ENCODE results near the gene ACSS2. TPM values are rescaled to one million over a fixed set of nuclear protein-coding genes. Genes with fewer than 3 reads are reported as not detected.

Gene ACSS2
- total and polyA plus RNA-seq, 11 donors = 72.6 to 117 (median 99.7) TPM

GRCh38 chr20:34953960-34954359 lies 77.5 kb downstream of the ACSS2 start:
- ATAC-seq = no peak
- H3K27ac ChIP-seq = peak overlapping the region in 8 of 12 donors; percentile 23 to 95 (median 78)

GRCh38 chr20:34954904-34955230 lies 78.5 kb downstream of the ACSS2 start:
- DNase-seq (peak in 3 of 5 donors; percentile 40 to 52 (median 41)), ATAC-seq (peak in 3 of 4 donors; percentile 2 to 22 (median 17))
- peaks cover 0 to 31% (median 20%) of the 10 kb centered on the region in 12 donors for H3K4me1 ChIP-seq

More at GRCh38 chr20:34953960-34954359, 77.5 kb downstream of the ACSS2 start:
- no peak for DNase-seq
- no peaks in the 10 kb centered on the region for H3K9me3 ChIP-seq
- peaks cover 0 to 31% (median 20%) of the 10 kb centered on the region in 12 donors for H3K4me1 ChIP-seq
- H3K4me3 ChIP-seq = no peak overlapping the region
- WGBS, 4 donors = 87 to 92% (median 91%) methylated on average over 7 of the region's 7 CpGs
- no peaks in the 10 kb centered on the region for H3K27me3 ChIP-seq
- TF ChIP-seq POLR2A (IDR thresholded peaks at IDR 0.05) (no peak), CTCF (IDR thresholded peaks at IDR 0.05) (no peak)
- H3K36me3 ChIP-seq = peaks cover 0 to 15% (median 0%) of the 10 kb centered on the region in 9 donors
- intact Hi-C loops (cut with DNase I) = loop anchor here in 3 of 10 donors (2.0 to 10.0 kb wide), 3 partner anchors 42 to 141 kb away; partner anchors contain the start of gene TRPC4AP (in 1 of the 3)

GRCh38 chr20:34955231-34956040 lies 79.0 kb downstream of the ACSS2 start, which contains the start of the genes GSS and MYH7B:
TSS of gene GSS (minus strand) at chr20:34955806. CDS start at chr20:34951852, 3,954 bp downstream.
TSS of gene MYH7B (plus strand) at chr20:34955868. CDS start at chr20:34978006, 22,138 bp downstream.
- ATAC-seq (peak; percentile 94 to 97 (median 96)), DNase-seq (peak; percentile 97 to 99 (median 98))
- H3K27ac ChIP-seq = peak within 1 kb of the TSS; percentile 84 to 96 (median 94)
- no peaks in the 10 kb centered on the region for H3K27me3 ChIP-seq
- WGBS, 4 donors = 0 to 1% (median 0%) methylated on average over 50 to 62 of the region's 62 CpGs
- H3K4me1 ChIP-seq = peaks cover 0 to 31% (median 20%) of the 10 kb centered on the region in 12 donors
- TF ChIP-seq CTCF (IDR thresholded peaks at IDR 0.05) (peak in 11 of 12 donors; percentile 21 to 69 (median 51)), POLR2A (IDR thresholded peaks at IDR 0.05) (peak in 1 of 2 donors; percentile 79)
- peak within 1 kb of the TSS; percentile 42 to 85 (median 70) for H3K4me3 ChIP-seq
- H3K9me3 ChIP-seq = no peaks in the 10 kb centered on the region
- peaks cover 0 to 13% (median 0%) of the 10 kb centered on the region in 9 donors for H3K36me3 ChIP-seq
- intact Hi-C loops (cut with DNase I) = loop anchor here (1.0 to 10.0 kb wide), 5 partner anchors 79 to 139 kb away; partner anchors contain the start of genes ACSS2 (in 1 of the 10) and TRPC4AP (in 1 of the 10)

More at GRCh38 chr20:34954904-34955230, 78.5 kb downstream of the ACSS2 start:
- no peaks in the 10 kb centered on the region for H3K9me3 ChIP-seq
- peaks cover 0 to 13% (median 0%) of the 10 kb centered on the region in 9 donors for H3K36me3 ChIP-seq
- TF ChIP-seq CTCF (IDR thresholded peaks at IDR 0.05) (no peak), POLR2A (IDR thresholded peaks at IDR 0.05) (no peak)
- no peaks in the 10 kb centered on the region for H3K27me3 ChIP-seq
- peak overlapping the region; percentile 42 to 85 (median 70) for H3K4me3 ChIP-seq
- WGBS, 4 donors = 5 to 8% (median 7%) methylated on average over 13 of the region's 13 CpGs
- intact Hi-C loops (cut with DNase I) = loop anchor here in 8 of 10 donors (1.0 to 10.0 kb wide), 6 partner anchors 43 to 140 kb away; partner anchors contain the start of genes ACSS2 (in 1 of the 8) and TRPC4AP (in 1 of the 8)
- H3K27ac ChIP-seq = peak overlapping the region in 11 of 12 donors; percentile 92 to 96 (median 94)
